Muscle layer of duodenum (tissue), 2 donors: Measurements from ENCODE around the gene LDLRAD3.
A peak's percentile ranks its signal among the peaks of the same experiment; 100 is the strongest.
"Not testable (repeated sequence)": the region's sequence is repeated elsewhere in the genome, so short reads cannot be mapped to it uniquely, and the experiment has no call there.

Source experiments
- H3K27ac ChIP-seq: one replicate; pipeline ENCODE4 v1.7.0; 2013; ENCODE audit warnings: mild to moderate bottlenecking, low read length
- H3K27me3 ChIP-seq: one replicate; pipeline ENCODE4 v1.7.0; 2013; ENCODE audit warnings: low read depth, mild to moderate bottlenecking, control low read depth, low read length
- H3K36me3 ChIP-seq, 2 donors: one replicate each; pipeline ENCODE4 v1.7.0; 2013; ENCODE audit warnings: low read length in 2 of 2, control low read depth in 1 of 2, mild to moderate bottlenecking in 1 of 2; ENCODE audit not compliant: insufficient read depth in 2 of 2, control insufficient read depth in 1 of 2
- H3K4me1 ChIP-seq, 2 donors: one replicate each; pipeline ENCODE4 v1.7.0; 2013; ENCODE audit warnings: low read length in 2 of 2, mild to moderate bottlenecking in 2 of 2, control low read depth in 1 of 2, moderate library complexity in 1 of 2; ENCODE audit not compliant: insufficient read depth in 2 of 2, control insufficient read depth in 1 of 2
- H3K4me3 ChIP-seq, 2 donors: one replicate each; pipeline ENCODE4 v1.7.0; 2013; ENCODE audit warnings: low read length in 2 of 2, low read depth in 1 of 2, mild to moderate bottlenecking in 1 of 2
- H3K9me3 ChIP-seq, 2 donors: one replicate each; pipeline ENCODE4 v1.7.0; 2013; ENCODE audit warnings: low read length in 2 of 2, control low read depth in 1 of 2, mild to moderate bottlenecking in 1 of 2; ENCODE audit not compliant: control insufficient read depth in 1 of 2
- donor health status: healthy.

The LDLRAD3 gene

GRCh38 chr11:35943713-35944502 is at the start of gene LDLRAD3:
TSS of gene LDLRAD3 (plus strand) at chr11:35944062. CDS start at chr11:35944099, 37 bp downstream.
- Histone ChIP-seq H3K27ac (peak within 1 kb of the TSS; percentile 72), H3K36me3 (no peaks in the 10 kb centered on the region), H3K4me3 (peak within 1 kb of the TSS; percentile 56 to 71), H3K9me3 (no peaks in the 10 kb centered on the region), H3K27me3 (no peaks in the 10 kb centered on the region), H3K4me1 (peaks cover 0 to 12% of the 10 kb centered on the region in 2 donors)

GRCh38 chr11:35897019-35897418 is 46.8 kb upstream of the LDLRAD3 start:
- Histone ChIP-seq H3K4me3 (no peak overlapping the region), H3K27ac (no peak overlapping the region), H3K4me1 (no peaks in the 10 kb centered on the region), H3K36me3 (no peaks in the 10 kb centered on the region), H3K27me3 (no peaks in the 10 kb centered on the region), H3K9me3 (peaks cover 4 to 7% of the 10 kb centered on the region in 2 donors)

GRCh38 chr11:35902961-35903360 is 40.9 kb upstream of the LDLRAD3 start:
- peaks cover 0 to 3% of the 10 kb centered on the region in 2 donors for H3K36me3 ChIP-seq
- H3K27me3 ChIP-seq: no peaks in the 10 kb centered on the region
- H3K4me3 ChIP-seq: no peak overlapping the region
- H3K4me1 ChIP-seq: no peaks in the 10 kb centered on the region
- H3K9me3 ChIP-seq: peaks cover 11 to 18% of the 10 kb centered on the region in 2 donors
- no peak overlapping the region for H3K27ac ChIP-seq

GRCh38 chr11:35905646-35906276 is 38.1 kb upstream of the LDLRAD3 start:
- Histone ChIP-seq H3K4me1 (peaks cover 0 to 7% of the 10 kb centered on the region in 2 donors), H3K36me3 (peaks cover 0 to 3% of the 10 kb centered on the region in 2 donors), H3K4me3 (no peak overlapping the region), H3K27me3 (no peaks in the 10 kb centered on the region), H3K9me3 (peaks cover 11 to 14% of the 10 kb centered on the region in 2 donors), H3K27ac (no peak overlapping the region)

GRCh38 chr11:35906277-35906661 is 37.6 kb upstream of the LDLRAD3 start:
- no peak overlapping the region for H3K27ac ChIP-seq
- peaks cover 11 to 13% of the 10 kb centered on the region in 2 donors for H3K9me3 ChIP-seq
- peaks cover 0 to 3% of the 10 kb centered on the region in 2 donors for H3K36me3 ChIP-seq
- no peaks in the 10 kb centered on the region for H3K27me3 ChIP-seq
- H3K4me3 ChIP-seq: no peak overlapping the region
- peaks cover 0 to 7% of the 10 kb centered on the region in 2 donors for H3K4me1 ChIP-seq

GRCh38 chr11:35906681-35907080 is 37.2 kb upstream of the LDLRAD3 start:
- no peaks in the 10 kb centered on the region for H3K27me3 ChIP-seq
- no peak overlapping the region for H3K4me3 ChIP-seq
- no peak overlapping the region for H3K27ac ChIP-seq
- H3K36me3 ChIP-seq: peaks cover 0 to 3% of the 10 kb centered on the region in 2 donors
- H3K9me3 ChIP-seq: peaks cover 11 to 13% of the 10 kb centered on the region in 2 donors
- H3K4me1 ChIP-seq: peaks cover 0 to 7% of the 10 kb centered on the region in 2 donors

GRCh38 chr11:35907648-35908431 is 36.0 kb upstream of the LDLRAD3 start:
- Histone ChIP-seq H3K27ac (no peak overlapping the region), H3K9me3 (peaks cover 0 to 7% of the 10 kb centered on the region in 2 donors), H3K27me3 (no peaks in the 10 kb centered on the region), H3K4me3 (no peak overlapping the region), H3K4me1 (peaks cover 0 to 7% of the 10 kb centered on the region in 2 donors), H3K36me3 (peaks cover 0 to 3% of the 10 kb centered on the region in 2 donors)

GRCh38 chr11:35908432-35908771 is 35.5 kb upstream of the LDLRAD3 start:
- H3K9me3 ChIP-seq, H3K36me3 ChIP-seq, H3K27ac ChIP-seq, H3K27me3 ChIP-seq, H3K4me1 ChIP-seq, H3K4me3 ChIP-seq: not testable (repeated sequence)

- H3K27me3 ChIP-seq: no peaks in the 10 kb centered on the region
- peaks cover 0 to 7% of the 10 kb centered on the region in 2 donors for H3K4me1 ChIP-seq
- H3K36me3 ChIP-seq: peaks cover 0 to 3% of the 10 kb centered on the region in 2 donors
- H3K27ac ChIP-seq: no peak overlapping the region
- H3K9me3 ChIP-seq: no peaks in the 10 kb centered on the region
- H3K4me3 ChIP-seq: no peak overlapping the region
Observed at GRCh38 chr11:35909511-35910265, 34.2 kb upstream of the LDLRAD3 start.

- H3K4me1 ChIP-seq: peaks cover 0 to 7% of the 10 kb centered on the region in 2 donors
- no peak overlapping the region for H3K4me3 ChIP-seq
Observed at GRCh38 chr11:35911013-35911412, 32.8 kb upstream of the LDLRAD3 start.

More at GRCh38 chr11:35911013-35911412, 32.8 kb upstream of the LDLRAD3 start:
- Histone ChIP-seq H3K27me3 (no peaks in the 10 kb centered on the region), H3K36me3 (peaks cover 0 to 3% of the 10 kb centered on the region in 2 donors), H3K27ac (no peak overlapping the region), H3K9me3 (no peaks in the 10 kb centered on the region)
